Uterus (tissue), 4 donors: Measurements from ENCODE around the gene COX4I1. TPM values are rescaled to one million over a fixed set of nuclear protein-coding genes. Genes with fewer than 3 reads are reported as not detected.

Source experiments
- DNase-seq, 2 donors: peaks; one replicate each; pipeline ENCODE4 v3.0.0-alpha.2; 2019 to 2020
- H3K27ac ChIP-seq, 2 donors: fragments of 200-600 bp; sonication (generic); 1 replicate in 1 of 2; 2 replicates in 1 of 2; pipeline ENCODE4 v1.5.1; 2016 to 2018
- H3K27me3 ChIP-seq, 2 donors: fragments of 200-600 bp; sonication (generic); one replicate each; pipeline ENCODE4 v1.5.1; 2018 to 2019; ENCODE audit warnings: control low read depth in 1 of 2
- H3K36me3 ChIP-seq, 2 donors: fragments of 200-600 bp; sonication (generic); one replicate each; pipeline ENCODE4 v1.5.1; 2019; ENCODE audit warnings: control low read depth in 1 of 2
- H3K4me1 ChIP-seq, 2 donors: fragments of 200-600 bp; sonication (generic); one replicate each; pipeline ENCODE4 v1.5.1; 2018 to 2019; ENCODE audit warnings: control low read depth in 1 of 2
- H3K4me3 ChIP-seq, 2 donors: fragments of 200-600 bp; sonication (generic); 1 replicate in 1 of 2; 2 replicates in 1 of 2; pipeline ENCODE4 v1.5.1; 2018 to 2019; ENCODE audit warnings: mild to moderate bottlenecking in 1 of 2
- H3K9me3 ChIP-seq, 2 donors: fragments of 200-600 bp; sonication (generic); one replicate each; pipeline ENCODE4 v1.5.1; 2019; ENCODE audit warnings: control low read depth in 1 of 2
- POLR2A ChIP-seq, 2 donors: fragments of 450-650 bp; IDR thresholded peaks; one replicate each; pipeline ENCODE4 v1.6.1; 2016; ENCODE audit warnings: antibody characterized with exemption in 2 of 2, mild to moderate bottlenecking in 1 of 2, moderate library complexity in 1 of 2
- intact Hi-C: fragments of 100-400 bp; cut with DNase I; formaldehyde crosslinking; loops from one replicate; pipeline ENCODE4 v1.15.1; 2023; ENCODE audit warnings: low total_unique reads
- total RNA-seq, 4 donors: library from RNA; depleted of rRNA in 3 of 4; stranded (reverse); fragments of >200 nt in 3 of 4; gene quantifications; one replicate each; pipeline versions ENCODE4 v1.1.0 to v1.2.4, GENCODE V29; 2014 to 2023
- TF ChIP-seq, protein P1 (sequence below), 4 experiments: fragments of 200-600 bp in 2 of 4; fragments of 450-650 bp in 2 of 4; sonication (generic) in 2 of 4; IDR thresholded peaks; one replicate each; pipeline ENCODE4 v1.5.1; 2016 to 2019; ENCODE audit warnings: antibody characterized with exemption in 4 of 4, mild to moderate bottlenecking in 2 of 4, moderate library complexity in 1 of 4
- donor health status: DM: yes; HTN: yes; CAD: no.

Gene COX4I1
- total RNA-seq, 4 donors from 2014 or later: 199 to 836 (median 287) TPM

DNA sequence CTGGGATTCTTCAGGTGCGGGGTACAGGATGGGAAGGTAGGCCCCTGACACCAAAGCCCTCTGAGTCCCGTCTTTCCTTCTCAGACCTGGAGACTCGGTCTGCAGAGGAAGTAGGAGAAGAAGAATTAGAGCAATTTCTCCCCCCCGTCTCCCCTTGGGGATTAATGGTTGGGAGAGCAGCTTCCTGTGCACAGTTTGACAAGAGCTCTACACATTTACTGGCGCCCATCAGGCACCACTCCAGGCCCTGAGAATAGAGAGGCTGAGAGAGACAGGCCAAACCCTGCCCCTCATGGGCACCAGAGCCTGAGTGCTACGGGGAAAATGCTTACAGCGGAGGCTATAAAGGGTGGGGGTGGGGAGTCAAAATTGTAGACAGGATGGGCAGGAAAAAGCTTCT, 45.1 kb upstream of the COX4I1 start:
- no peak for DNase-seq
- H3K36me3 ChIP-seq: no peaks in the 10 kb centered on the region
- intact Hi-C loops: no loop called here
- peaks cover 0 to 12% of the 10 kb centered on the region in 2 donors for H3K4me1 ChIP-seq
- TF ChIP-seq, protein P1, sequence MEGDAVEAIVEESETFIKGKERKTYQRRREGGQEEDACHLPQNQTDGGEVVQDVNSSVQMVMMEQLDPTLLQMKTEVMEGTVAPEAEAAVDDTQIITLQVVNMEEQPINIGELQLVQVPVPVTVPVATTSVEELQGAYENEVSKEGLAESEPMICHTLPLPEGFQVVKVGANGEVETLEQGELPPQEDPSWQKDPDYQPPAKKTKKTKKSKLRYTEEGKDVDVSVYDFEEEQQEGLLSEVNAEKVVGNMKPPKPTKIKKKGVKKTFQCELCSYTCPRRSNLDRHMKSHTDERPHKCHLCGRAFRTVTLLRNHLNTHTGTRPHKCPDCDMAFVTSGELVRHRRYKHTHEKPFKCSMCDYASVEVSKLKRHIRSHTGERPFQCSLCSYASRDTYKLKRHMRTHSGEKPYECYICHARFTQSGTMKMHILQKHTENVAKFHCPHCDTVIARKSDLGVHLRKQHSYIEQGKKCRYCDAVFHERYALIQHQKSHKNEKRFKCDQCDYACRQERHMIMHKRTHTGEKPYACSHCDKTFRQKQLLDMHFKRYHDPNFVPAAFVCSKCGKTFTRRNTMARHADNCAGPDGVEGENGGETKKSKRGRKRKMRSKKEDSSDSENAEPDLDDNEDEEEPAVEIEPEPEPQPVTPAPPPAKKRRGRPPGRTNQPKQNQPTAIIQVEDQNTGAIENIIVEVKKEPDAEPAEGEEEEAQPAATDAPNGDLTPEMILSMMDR (IDR thresholded peaks at IDR 0.05): no peak
- no peak for TF ChIP-seq POLR2A (IDR thresholded peaks at IDR 0.05)
- H3K27ac ChIP-seq: no peak overlapping the region
- H3K27me3 ChIP-seq: peaks cover 0 to 10% of the 10 kb centered on the region in 2 donors
- H3K9me3 ChIP-seq: no peaks in the 10 kb centered on the region
- H3K4me3 ChIP-seq: no peak overlapping the region

DNA sequence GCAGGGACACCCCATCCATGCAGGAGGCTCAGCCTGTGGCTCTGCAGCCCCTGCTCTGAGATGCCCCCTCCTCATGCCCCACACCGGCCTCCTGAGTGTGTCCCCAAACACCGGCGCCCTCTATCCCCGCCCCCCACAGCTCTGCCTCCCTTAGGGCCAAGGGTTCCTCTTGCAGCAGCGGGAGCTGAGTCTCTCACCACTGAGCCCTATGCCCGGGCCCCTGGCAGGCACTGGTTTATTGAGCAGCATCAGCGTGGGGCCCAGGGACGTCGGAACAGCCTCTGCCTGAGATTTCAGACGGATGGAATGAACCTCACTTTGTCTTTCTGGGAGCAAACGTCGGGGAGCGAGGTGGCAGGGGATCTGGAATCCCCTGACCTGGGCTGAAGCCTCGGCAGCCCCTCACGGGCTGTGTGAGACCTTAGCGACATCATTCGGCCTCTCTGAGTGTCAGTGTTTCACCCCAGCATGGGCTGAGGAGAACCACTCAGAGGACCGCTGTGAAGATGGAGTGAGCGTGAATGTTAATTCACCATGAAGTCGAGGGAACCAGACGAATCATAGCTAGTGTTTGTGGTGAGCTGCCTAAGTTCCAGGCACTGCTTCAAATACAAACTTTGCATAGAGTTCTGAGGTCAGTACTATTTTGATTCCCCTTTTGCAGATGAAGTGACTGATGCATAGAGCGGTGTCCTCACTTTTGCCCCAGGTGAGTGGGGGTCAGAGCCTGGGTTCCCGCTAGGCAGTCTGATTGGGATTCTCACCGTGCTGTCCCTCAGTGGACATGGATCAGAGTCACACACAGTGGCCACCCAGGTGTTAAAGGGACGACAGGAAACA, 43.3 kb upstream of the COX4I1 start:
- TF ChIP-seq, protein P1 (IDR thresholded peaks at IDR 0.05): no peak
- no peak for TF ChIP-seq POLR2A (IDR thresholded peaks at IDR 0.05)

DNA sequence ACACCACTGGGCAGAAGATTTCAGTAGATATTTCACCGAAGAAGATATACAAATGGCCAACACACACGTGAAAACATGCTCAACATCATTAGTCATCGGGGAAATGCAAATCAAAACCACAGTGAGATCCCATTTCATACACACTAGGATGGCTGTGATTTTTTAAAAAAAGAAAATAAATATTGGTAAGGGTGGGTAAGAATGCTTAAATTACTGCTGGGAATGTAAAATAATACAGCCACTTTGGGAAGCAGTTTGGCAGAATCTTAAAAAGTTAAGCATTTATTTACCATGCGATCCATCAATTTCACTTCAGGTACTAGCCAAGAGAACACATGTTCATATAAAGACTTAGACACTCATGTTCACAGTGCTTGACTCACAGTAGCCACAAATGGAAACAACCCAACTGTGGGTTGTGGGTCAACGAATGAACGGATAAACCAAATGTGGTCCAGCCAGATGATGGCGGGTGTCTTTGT, 42.1 kb upstream of the COX4I1 start:
- Histone ChIP-seq H3K27me3 (no peaks in the 10 kb centered on the region), H3K4me3 (no peak overlapping the region), H3K4me1 (no peaks in the 10 kb centered on the region), H3K36me3 (no peaks in the 10 kb centered on the region), H3K27ac (no peak overlapping the region), H3K9me3 (no peaks in the 10 kb centered on the region)
- no peak for DNase-seq
- no peak for TF ChIP-seq POLR2A (IDR thresholded peaks at IDR 0.05)
- TF ChIP-seq, protein P1 (IDR thresholded peaks at IDR 0.05): no peak
- intact Hi-C loops: no loop called here

More for the DNA sequence above, 43.3 kb upstream of the COX4I1 start:
- Histone ChIP-seq H3K4me1 (peaks cover 0 to 3% of the 10 kb centered on the region in 2 donors), H3K27me3 (no peaks in the 10 kb centered on the region), H3K4me3 (no peak overlapping the region), H3K27ac (no peak overlapping the region), H3K36me3 (no peaks in the 10 kb centered on the region), H3K9me3 (no peaks in the 10 kb centered on the region)
- DNase-seq: no peak
- intact Hi-C loops: no loop called here

DNA sequence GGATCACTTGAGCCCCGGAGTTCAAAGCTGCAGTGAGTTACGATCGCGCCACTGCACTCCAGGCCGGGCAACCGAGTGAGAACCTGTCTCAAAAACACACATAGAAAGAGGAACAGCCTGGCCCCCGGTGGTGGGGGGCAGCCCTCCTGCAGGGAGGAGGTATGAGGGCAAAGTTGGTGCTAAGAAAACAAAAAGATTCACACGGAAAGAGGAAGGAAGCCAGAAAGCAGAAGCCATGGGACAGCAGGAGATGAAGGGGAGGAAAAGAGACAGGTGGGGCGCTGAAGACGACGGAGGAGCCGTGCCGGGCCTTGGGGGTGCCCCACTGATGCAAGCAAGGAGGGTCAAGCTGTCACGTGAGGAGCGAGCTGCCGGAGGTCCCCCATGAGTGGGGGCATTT, 40.4 kb upstream of the COX4I1 start:
- H3K4me3 ChIP-seq: no peak overlapping the region
- no peaks in the 10 kb centered on the region for H3K9me3 ChIP-seq
- no peaks in the 10 kb centered on the region for H3K4me1 ChIP-seq
- H3K27ac ChIP-seq: no peak overlapping the region
- H3K36me3 ChIP-seq: no peaks in the 10 kb centered on the region
- DNase-seq: no peak
- intact Hi-C loops: no loop called here
- TF ChIP-seq POLR2A (IDR thresholded peaks at IDR 0.05): no peak
- TF ChIP-seq, protein P1 (IDR thresholded peaks at IDR 0.05): no peak
- no peaks in the 10 kb centered on the region for H3K27me3 ChIP-seq

DNA sequence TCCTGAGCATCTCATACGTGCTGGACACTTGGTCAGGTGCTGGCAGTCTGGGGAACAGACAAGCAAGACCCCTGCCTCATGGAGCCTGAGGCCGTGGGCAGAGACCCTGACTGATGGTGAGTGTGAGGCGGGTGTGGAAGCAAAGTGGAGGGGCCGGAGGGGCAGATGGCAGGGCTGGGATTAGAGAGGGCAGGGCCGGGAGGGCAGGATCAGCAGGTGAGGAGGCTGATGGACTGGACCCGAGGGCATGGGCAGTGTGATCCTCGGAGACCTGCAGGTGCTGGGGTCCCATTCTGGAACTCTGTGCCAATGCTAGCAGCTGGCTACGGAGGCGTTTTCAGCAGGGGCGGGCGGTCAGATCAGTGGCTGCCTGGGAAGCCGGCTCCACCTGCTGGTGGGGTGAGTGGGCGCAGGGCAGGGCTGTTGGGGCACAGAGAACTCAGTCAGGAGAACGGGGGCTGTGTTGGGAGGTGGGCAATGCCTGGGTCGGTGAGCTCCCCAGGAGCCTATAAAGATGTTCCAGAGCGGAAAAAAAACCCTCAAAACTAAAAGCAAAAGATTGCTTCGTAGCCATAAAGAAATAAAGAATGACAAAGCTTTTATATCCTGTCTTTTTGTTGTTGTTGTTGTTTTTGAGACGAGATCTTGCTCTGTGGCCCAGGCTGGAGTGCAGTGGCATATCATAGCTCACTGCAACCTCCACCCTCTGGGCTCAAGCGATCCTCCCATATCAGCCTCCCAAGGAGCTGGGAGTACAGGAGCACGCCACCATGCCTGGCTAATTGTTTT, 39.7 kb upstream of the COX4I1 start:
- TF ChIP-seq, protein P1 (IDR thresholded peaks at IDR 0.05): no peak
- no peak for TF ChIP-seq POLR2A (IDR thresholded peaks at IDR 0.05)
- no peaks in the 10 kb centered on the region for H3K9me3 ChIP-seq
- no peaks in the 10 kb centered on the region for H3K27me3 ChIP-seq
- intact Hi-C loops: no loop called here
- no peak for DNase-seq
- H3K4me1 ChIP-seq: no peaks in the 10 kb centered on the region
- H3K36me3 ChIP-seq: no peaks in the 10 kb centered on the region
- no peak overlapping the region for H3K4me3 ChIP-seq
- H3K27ac ChIP-seq: no peak overlapping the region
